Activated CD4-positive, alpha-beta T cell treated with anti-CD3 and anti-CD28 coated beads, Interleukin-2, amount 50 U/mL, for 24 hours (primary cell): ENCODE results near the gene CDH10.

Experiments used
- DNase-seq, 2 donors: peaks; one replicate each; pipeline ENCODE4 v3.0.0-alpha.2; 2020; ENCODE audit warnings: low read depth in 1 of 2, low spot score in 1 of 2

The CDH10 gene

DNA sequence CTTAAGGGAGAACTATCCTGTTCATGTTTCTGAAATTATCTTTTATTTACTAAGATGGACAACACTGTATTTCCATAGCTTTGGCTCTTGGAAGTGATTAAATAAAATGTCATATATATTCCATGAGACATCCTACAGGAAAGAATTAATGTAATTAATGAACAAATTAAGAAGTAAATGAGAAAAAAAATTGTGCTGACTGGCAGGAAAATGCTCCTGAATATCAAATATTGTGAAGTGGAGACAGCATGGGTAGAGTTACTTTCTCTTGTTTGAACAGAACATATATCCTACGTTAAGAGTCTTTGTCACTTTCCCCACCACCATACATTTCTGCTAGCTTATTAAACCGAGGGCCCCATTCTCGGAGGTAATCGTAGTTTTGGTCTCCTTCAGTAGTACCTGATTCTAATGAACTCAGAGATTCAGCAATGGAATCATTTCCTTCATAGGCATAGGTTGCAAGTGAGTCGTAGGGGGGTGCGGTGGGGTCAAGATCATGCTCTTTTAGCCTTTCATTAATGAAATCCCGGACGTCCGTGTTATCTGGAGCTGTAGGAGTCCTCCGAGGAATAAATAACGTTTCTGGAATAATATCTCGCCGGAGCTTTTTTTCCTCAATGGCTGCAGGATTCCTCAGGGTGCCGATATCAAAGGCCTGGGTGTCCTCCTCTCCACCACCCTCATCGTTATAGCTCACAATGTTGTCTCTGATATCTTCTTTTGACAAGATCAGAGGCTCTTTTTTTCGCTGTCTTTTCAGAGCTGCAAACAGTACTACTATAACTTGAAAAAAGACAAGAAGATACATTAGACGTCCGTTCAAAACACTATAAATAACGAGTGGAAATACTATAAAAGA, 157.2 kb downstream of the CDH10 start:
- no peak for DNase-seq

DNA sequence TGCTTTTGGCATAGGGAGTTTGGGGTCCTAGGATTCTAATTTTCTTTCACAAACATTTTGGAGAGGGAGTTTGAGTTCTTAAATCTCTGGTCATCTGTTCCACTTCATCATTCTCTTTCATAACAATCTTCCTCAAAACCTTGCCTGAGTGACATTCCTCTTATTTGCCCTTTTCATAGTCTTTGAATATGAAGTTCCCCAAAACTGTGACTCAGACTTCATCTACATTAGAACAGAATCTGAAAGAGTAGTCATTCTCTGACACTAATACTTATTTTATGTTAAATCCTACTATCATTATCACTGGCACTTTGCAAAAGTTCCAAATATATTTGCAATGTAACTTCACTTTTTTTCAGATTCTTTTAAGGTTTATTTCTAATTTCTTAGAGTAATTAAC, 163.8 kb downstream of the CDH10 start:
- no peak for DNase-seq

DNA sequence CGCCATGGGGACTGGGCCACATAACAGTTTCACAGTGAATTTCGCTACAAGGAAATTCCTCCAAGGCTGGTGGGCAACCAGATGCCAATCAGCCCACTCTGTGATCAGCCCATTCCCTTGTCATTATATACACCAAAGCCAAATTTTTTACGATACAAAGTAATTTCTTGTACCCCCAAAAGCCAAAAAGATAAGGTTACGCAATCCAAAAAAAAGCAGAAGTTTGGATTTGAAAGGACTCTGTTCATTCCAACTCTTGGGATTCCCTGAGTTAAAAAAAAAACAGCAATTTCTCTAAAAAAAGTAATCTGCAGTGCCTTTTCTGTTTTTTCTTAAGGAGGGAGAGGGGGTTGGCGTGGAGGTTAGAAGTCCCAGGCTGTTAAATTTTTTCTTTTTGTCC, 166.8 kb downstream of the CDH10 start:
- DNase-seq: no peak

DNA sequence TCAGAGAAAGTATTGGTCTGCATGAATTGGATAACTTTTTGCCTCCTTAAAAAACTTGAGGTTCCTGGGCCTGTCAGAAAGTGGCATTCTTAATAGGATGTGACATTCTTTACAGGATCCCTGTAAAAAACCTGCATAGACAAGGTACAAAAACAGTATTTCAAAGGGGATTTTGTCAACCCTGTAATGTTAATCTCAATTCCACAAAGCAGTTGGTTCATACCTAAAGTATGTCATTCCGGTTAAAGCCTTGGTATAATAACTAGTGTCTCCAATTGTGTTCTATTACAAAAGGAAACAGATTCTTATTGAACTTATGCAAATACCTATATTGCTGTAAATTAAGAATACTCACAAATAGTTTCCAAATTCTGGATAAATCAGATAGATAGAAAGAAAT, 169.7 kb downstream of the CDH10 start:
- DNase-seq: no peak

DNA sequence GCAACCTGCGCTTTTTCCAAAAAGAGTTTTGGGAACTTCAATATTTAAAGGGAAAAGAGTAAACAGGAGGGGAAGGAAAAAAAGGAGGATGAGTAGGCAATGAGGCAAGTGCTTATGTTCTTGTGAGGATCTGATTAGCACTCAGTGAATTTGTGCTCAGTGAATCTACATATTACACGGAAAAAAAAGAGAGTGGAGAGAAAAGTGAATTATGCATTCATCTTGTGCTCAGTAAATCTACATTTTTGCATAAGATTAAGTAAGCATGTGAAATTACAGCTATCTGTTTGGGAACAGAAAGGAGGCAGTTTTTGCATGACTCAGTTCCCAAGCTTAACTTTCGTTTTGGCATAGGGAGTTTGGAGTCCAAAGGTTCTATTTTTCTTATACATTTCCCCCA, 170.1 kb downstream of the CDH10 start:
- DNase-seq: no peak

DNA sequence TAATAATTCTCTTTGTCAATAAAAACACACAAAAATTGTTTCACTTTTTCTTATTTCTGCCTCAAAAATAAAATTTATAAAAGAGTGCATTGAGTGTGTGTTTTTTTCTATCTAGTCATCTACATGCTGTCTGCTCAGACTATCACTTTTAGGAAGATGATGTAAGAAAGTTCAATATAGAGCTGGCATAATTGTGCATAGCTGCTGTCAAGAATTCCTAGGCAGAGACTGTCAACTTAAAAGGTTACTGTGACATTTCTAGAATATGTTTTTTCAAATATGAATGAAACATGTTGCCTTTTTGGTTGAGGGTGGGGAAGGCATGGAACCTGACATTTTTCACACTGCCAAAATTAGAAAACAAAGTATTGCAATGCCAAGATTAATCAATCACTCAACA, 172.3 kb downstream of the CDH10 start:
- DNase-seq: no peak

DNA sequence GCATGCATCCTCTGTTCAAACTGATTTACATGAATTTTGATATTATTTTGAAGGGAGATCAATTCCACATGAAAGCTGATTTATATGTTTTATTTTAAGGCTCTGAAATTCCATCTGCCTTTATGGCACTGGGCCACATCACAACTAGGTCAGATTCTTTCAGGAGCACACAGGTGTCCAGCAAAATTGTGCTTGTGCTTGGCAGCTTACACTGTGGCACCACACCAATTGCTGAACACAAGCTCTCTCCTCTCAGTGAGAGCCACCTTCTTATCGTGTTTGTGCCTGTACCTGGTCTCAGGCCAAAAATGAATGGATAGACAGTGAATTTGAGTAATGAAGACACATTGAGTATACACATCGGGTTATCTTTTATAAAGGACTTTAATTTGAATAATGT, 200.4 kb downstream of the CDH10 start:
- DNase-seq: no peak

DNA sequence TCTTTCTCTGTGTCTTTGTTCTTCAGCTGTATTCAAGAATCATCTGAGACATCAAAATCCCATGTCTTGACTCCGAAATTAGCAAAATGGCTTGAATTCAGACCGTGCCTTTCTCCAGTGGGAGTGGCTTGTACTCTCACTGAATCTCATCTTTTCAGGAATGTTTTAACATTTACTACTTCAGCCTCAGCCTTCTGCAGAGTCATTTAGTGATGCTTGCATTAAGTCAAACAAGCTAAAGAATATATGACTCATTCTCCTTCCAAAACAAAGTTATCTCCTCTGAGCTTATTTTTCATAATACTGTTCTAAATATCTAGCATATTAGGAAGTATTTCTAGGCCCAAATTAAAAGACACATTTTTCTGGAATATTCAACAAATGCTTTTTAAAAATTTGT, 205.3 kb downstream of the CDH10 start:
- no peak for DNase-seq
